GM23338 (cell line): ENCODE data around the gene NOTCH3. TPM values are rescaled to one million over a fixed set of nuclear protein-coding genes. Genes with fewer than 3 reads are reported as not detected.

Experiments
- ATAC-seq: fragments of 200-7000 bp; cut with Tn5 transposase; 3 replicates; pipeline ENCODE4 v1.9.1; 2020
- DNase-seq: peaks from one replicate; pipeline ENCODE4 v3.0.0-alpha.2; 2015; ENCODE audit warnings: low spot score
- H2AFZ ChIP-seq: fragments of 200-600 bp; sonication (generic); 2 replicates; pipeline ENCODE4 v1.8.0; 2016; ENCODE audit warnings: antibody characterized with exemption, mild to moderate bottlenecking, moderate library complexity
- H3F3A ChIP-seq: fragments of 200-600 bp; sonication (generic); replicated peaks from 2 replicates; pipeline ENCODE4 v1.8.0; 2017; ENCODE audit warnings: antibody characterized with exemption, mixed run types, low read depth
- H3K27ac ChIP-seq: fragments of 200-600 bp; sonication (generic); 2 replicates; pipeline ENCODE4 v1.6.1; 2016; ENCODE audit warnings: low read depth
- H3K27me3 ChIP-seq: fragments of 200-600 bp; sonication (generic); 2 replicates; pipeline ENCODE4 v1.8.0; 2016; ENCODE audit warnings: mild to moderate bottlenecking, mixed run types, moderate library complexity; ENCODE audit not compliant: insufficient read depth
- H3K36me3 ChIP-seq: fragments of 200-600 bp; sonication (generic); 2 replicates; pipeline ENCODE4 v1.8.0; 2016; ENCODE audit warnings: mild to moderate bottlenecking; ENCODE audit not compliant: insufficient read depth
- H3K4me1 ChIP-seq: fragments of 200-600 bp; sonication (generic); 2 replicates; pipeline ENCODE4 v1.8.0; 2016; ENCODE audit warnings: mild to moderate bottlenecking, moderate library complexity; ENCODE audit not compliant: insufficient read depth
- H3K4me2 ChIP-seq: fragments of 200-600 bp; sonication (generic); 2 replicates; pipeline ENCODE4 v1.7.1; 2017; ENCODE audit warnings: mixed run types
- H3K4me3 ChIP-seq: fragments of 200-600 bp; sonication (generic); 2 replicates; pipeline ENCODE4 v1.6.1; 2016; ENCODE audit warnings: mixed run types
- H3K79me2 ChIP-seq: fragments of 200-600 bp; sonication (generic); replicated peaks from 2 replicates; pipeline ENCODE4 v1.8.0; 2017; ENCODE audit warnings: mild to moderate bottlenecking; ENCODE audit not compliant: insufficient read depth
- H3K9me2 ChIP-seq: fragments of 200-600 bp; sonication (generic); 2 replicates; pipeline ENCODE4 v1.8.0; 2017; ENCODE audit not compliant: insufficient read depth
- H4K20me1 ChIP-seq: fragments of 200-600 bp; sonication (generic); replicated peaks from 2 replicates; pipeline ENCODE4 v1.8.0; 2017; ENCODE audit warnings: mild to moderate bottlenecking; ENCODE audit not compliant: insufficient read depth
- H3K27ac Mint-ChIP-seq: 2 replicates; pipeline ENCODE4 v1.8.0; 2020; ENCODE audit warnings: inconsistent platforms, mild to moderate bottlenecking, moderate library complexity, mixed read lengths
- H3K27me3 Mint-ChIP-seq: 3 replicates; pipeline ENCODE4 v1.8.0; 2022; ENCODE audit warnings: low read depth, mild to moderate bottlenecking, moderate library complexity, mixed read lengths, inconsistent platforms; ENCODE audit not compliant: insufficient read depth, poor library complexity
- H3K36me3 Mint-ChIP-seq: 3 replicates; pipeline ENCODE4 v1.8.0; 2021; ENCODE audit warnings: low read depth, mild to moderate bottlenecking, inconsistent platforms, moderate library complexity, mixed read lengths
- H3K4me1 Mint-ChIP-seq: 3 replicates; pipeline ENCODE4 v1.8.0; 2020; ENCODE audit warnings: mild to moderate bottlenecking, inconsistent platforms, mixed read lengths
- H3K4me3 Mint-ChIP-seq: 3 replicates; pipeline ENCODE4 v1.8.0; 2021; ENCODE audit warnings: moderate library complexity, mild to moderate bottlenecking, inconsistent platforms, mixed read lengths
- H3K9me3 Mint-ChIP-seq: 3 replicates; pipeline ENCODE4 v1.8.0; 2020; ENCODE audit warnings: moderate library complexity, mild to moderate bottlenecking, inconsistent platforms, mixed read lengths
- CREB1 ChIP-seq: fragments of 250-450 bp; sonication (Bioruptor Pico); IDR thresholded peaks from 2 replicates; pipeline ENCODE4 v1.5.0; 2020; ENCODE audit warnings: low read depth, mild to moderate bottlenecking, moderate library complexity
- EZH2 ChIP-seq: fragments of 200-600 bp; sonication (generic); IDR thresholded peaks from one replicate; pipeline ENCODE4 v1.8.0; 2017; ENCODE audit warnings: antibody characterized with exemption, mild to moderate bottlenecking, low read depth; ENCODE audit not compliant: unreplicated experiment
- EZH2phosphoT487 ChIP-seq: fragments of 200-600 bp; sonication (generic); IDR thresholded peaks from one replicate; pipeline ENCODE4 v1.8.1; 2018; ENCODE audit warnings: antibody characterized with exemption; ENCODE audit not compliant: unreplicated experiment
- JUNB ChIP-seq: IDR thresholded peaks from one replicate; pipeline ENCODE4 v1.6.1; 2016; ENCODE audit warnings: antibody characterized with exemption; ENCODE audit not compliant: unreplicated experiment
- NANOG ChIP-seq: IDR thresholded peaks from 2 replicates; pipeline ENCODE4 v1.6.1; 2016; ENCODE audit warnings: antibody characterized with exemption, borderline replicate concordance
- POLR2AphosphoS5 ChIP-seq: IDR thresholded peaks from 2 replicates; pipeline ENCODE4 v1.6.1; 2016; ENCODE audit warnings: antibody characterized with exemption, low read depth
- STAT1 ChIP-seq: IDR thresholded peaks from one replicate; pipeline ENCODE4 v1.6.1; 2016; ENCODE audit warnings: antibody characterized with exemption; ENCODE audit not compliant: unreplicated experiment
- ZNF331 ChIP-seq: fragments of 250-450 bp; sonication (Bioruptor Pico); IDR thresholded peaks from 2 replicates; pipeline ENCODE4 v1.5.0; 2020; ENCODE audit warnings: low read depth, mild to moderate bottlenecking, moderate library complexity
- polyA plus RNA-seq: library from polyadenylated mRNA; unstranded; fragments of >200 nt; fragmentation: Nextera tagmentation; extraction: Ambion mirVana; gene quantifications from 2 replicates; pipeline ENCODE4 v1.2.1, GENCODE V29; 2016
- total RNA-seq: library from RNA; depleted of rRNA; stranded (reverse); fragments of >200 nt; shearing (Covaris generic); gene quantifications from 2 replicates; pipeline ENCODE4 v1.2.3, GENCODE V29; 2014
- TF ChIP-seq, protein P1 (sequence below): IDR thresholded peaks from 2 replicates; pipeline ENCODE4 v1.6.1; 2016; ENCODE audit warnings: antibody characterized with exemption
- TF ChIP-seq, protein P2 (sequence below): fragments of 250-450 bp; sonication (Bioruptor Pico); IDR thresholded peaks from 2 replicates; pipeline ENCODE4 v1.5.0; 2020; ENCODE audit warnings: mild to moderate bottlenecking, moderate library complexity
- TF ChIP-seq, protein P3 (sequence below): IDR thresholded peaks from one replicate; pipeline ENCODE4 v1.6.1; 2018; ENCODE audit warnings: antibody characterized with exemption; ENCODE audit not compliant: unreplicated experiment
- TF ChIP-seq, protein P4 (sequence below), 2 experiments: fragments of 200-600 bp in 1 of 2; sonication (generic) in 1 of 2; conservative IDR thresholded peaks; 2 replicates each; pipeline versions ENCODE4 v1.5.1 to v1.6.1; 2016 to 2017; ENCODE audit warnings: antibody characterized with exemption in 2 of 2, low read depth in 2 of 2, mild to moderate bottlenecking in 2 of 2, moderate library complexity in 1 of 2

NOTCH3 gene
- total and polyA plus RNA-seq, 2 experiments from 2014 or later, result 24.3 to 172 TPM

DNA sequence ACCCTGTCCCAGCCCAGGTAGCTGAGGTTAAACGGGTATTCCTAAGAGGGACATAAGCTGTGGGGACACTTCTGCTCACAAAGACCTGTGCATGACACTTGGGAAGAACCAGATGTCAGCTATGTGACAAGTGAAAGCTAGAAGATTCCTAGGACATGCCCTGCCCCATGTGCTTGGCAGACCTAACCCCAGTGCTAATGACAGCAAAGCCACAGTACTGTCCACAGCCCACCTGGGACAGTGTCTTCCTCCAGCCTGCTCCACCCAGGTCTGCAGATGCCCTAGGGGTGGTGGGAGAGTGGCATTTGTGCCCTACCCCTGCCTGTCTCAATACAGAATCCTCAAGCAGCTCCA is 49.8 kb upstream of the NOTCH3 start:
- H3K27me3 ChIP-seq, result no peaks in the 10 kb centered on the region
- peak overlapping the region; percentile 66; the same call in 1 of the 2 replicates for H3K27ac ChIP-seq
- H3F3A ChIP-seq, result peaks cover 10% of the 10 kb centered on the region
- H3K9me2 ChIP-seq, result no peaks in the 10 kb centered on the region
- H3K27me3 Mint-ChIP-seq, result peaks cover 16% of the 10 kb centered on the region
- peaks cover 27% of the 10 kb centered on the region for H3K79me2 ChIP-seq
- peaks cover 68% of the 10 kb centered on the region for H3K36me3 Mint-ChIP-seq
- no peak overlapping the region for H3K27ac Mint-ChIP-seq
- H3K4me3 Mint-ChIP-seq, result no peak overlapping the region
- TF ChIP-seq, protein P1, sequence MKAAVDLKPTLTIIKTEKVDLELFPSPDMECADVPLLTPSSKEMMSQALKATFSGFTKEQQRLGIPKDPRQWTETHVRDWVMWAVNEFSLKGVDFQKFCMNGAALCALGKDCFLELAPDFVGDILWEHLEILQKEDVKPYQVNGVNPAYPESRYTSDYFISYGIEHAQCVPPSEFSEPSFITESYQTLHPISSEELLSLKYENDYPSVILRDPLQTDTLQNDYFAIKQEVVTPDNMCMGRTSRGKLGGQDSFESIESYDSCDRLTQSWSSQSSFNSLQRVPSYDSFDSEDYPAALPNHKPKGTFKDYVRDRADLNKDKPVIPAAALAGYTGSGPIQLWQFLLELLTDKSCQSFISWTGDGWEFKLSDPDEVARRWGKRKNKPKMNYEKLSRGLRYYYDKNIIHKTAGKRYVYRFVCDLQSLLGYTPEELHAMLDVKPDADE, result no peak
- TF ChIP-seq EZH2phosphoT487 (no peak), STAT1 (no peak), CREB1 (CRISPR knock-in tag) (no peak), ZNF331 (CRISPR knock-in tag) (no peak), JUNB (no peak), NANOG (no peak), EZH2 (no peak), POLR2AphosphoS5 (no peak)
- TF ChIP-seq, protein P2, sequence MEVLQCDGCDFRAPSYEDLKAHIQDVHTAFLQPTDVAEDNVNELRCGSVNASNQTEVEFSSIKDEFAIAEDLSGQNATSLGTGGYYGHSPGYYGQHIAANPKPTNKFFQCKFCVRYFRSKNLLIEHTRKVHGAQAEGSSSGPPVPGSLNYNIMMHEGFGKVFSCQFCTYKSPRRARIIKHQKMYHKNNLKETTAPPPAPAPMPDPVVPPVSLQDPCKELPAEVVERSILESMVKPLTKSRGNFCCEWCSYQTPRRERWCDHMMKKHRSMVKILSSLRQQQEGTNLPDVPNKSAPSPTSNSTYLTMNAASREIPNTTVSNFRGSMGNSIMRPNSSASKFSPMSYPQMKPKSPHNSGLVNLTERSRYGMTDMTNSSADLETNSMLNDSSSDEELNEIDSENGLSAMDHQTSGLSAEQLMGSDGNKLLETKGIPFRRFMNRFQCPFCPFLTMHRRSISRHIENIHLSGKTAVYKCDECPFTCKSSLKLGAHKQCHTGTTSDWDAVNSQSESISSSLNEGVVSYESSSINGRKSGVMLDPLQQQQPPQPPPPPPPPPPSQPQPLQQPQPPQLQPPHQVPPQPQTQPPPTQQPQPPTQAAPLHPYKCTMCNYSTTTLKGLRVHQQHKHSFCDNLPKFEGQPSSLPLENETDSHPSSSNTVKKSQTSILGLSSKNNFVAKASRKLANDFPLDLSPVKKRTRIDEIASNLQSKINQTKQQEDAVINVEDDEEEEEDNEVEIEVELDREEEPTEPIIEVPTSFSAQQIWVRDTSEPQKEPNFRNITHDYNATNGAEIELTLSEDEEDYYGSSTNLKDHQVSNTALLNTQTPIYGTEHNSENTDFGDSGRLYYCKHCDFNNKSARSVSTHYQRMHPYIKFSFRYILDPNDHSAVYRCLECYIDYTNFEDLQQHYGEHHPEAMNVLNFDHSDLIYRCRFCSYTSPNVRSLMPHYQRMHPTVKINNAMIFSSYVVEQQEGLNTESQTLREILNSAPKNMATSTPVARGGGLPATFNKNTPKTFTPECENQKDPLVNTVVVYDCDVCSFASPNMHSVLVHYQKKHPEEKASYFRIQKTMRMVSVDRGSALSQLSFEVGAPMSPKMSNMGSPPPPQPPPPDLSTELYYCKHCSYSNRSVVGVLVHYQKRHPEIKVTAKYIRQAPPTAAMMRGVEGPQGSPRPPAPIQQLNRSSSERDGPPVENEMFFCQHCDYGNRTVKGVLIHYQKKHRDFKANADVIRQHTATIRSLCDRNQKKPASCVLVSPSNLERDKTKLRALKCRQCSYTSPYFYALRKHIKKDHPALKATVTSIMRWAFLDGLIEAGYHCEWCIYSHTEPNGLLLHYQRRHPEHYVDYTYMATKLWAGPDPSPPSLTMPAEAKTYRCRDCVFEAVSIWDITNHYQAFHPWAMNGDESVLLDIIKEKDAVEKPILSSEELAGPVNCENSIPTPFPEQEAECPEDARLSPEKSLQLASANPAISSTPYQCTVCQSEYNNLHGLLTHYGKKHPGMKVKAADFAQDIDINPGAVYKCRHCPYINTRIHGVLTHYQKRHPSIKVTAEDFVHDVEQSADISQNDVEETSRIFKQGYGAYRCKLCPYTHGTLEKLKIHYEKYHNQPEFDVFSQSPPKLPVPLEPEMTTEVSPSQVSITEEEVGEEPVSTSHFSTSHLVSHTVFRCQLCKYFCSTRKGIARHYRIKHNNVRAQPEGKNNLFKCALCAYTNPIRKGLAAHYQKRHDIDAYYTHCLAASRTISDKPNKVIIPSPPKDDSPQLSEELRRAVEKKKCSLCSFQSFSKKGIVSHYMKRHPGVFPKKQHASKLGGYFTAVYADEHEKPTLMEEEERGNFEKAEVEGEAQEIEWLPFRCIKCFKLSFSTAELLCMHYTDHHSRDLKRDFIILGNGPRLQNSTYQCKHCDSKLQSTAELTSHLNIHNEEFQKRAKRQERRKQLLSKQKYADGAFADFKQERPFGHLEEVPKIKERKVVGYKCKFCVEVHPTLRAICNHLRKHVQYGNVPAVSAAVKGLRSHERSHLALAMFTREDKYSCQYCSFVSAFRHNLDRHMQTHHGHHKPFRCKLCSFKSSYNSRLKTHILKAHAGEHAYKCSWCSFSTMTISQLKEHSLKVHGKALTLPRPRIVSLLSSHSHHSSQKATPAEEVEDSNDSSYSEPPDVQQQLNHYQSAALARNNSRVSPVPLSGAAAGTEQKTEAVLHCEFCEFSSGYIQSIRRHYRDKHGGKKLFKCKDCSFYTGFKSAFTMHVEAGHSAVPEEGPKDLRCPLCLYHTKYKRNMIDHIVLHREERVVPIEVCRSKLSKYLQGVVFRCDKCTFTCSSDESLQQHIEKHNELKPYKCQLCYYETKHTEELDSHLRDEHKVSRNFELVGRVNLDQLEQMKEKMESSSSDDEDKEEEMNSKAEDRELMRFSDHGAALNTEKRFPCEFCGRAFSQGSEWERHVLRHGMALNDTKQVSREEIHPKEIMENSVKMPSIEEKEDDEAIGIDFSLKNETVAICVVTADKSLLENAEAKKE (CRISPR knock-in tag), result no peak
- TF ChIP-seq, protein P3, sequence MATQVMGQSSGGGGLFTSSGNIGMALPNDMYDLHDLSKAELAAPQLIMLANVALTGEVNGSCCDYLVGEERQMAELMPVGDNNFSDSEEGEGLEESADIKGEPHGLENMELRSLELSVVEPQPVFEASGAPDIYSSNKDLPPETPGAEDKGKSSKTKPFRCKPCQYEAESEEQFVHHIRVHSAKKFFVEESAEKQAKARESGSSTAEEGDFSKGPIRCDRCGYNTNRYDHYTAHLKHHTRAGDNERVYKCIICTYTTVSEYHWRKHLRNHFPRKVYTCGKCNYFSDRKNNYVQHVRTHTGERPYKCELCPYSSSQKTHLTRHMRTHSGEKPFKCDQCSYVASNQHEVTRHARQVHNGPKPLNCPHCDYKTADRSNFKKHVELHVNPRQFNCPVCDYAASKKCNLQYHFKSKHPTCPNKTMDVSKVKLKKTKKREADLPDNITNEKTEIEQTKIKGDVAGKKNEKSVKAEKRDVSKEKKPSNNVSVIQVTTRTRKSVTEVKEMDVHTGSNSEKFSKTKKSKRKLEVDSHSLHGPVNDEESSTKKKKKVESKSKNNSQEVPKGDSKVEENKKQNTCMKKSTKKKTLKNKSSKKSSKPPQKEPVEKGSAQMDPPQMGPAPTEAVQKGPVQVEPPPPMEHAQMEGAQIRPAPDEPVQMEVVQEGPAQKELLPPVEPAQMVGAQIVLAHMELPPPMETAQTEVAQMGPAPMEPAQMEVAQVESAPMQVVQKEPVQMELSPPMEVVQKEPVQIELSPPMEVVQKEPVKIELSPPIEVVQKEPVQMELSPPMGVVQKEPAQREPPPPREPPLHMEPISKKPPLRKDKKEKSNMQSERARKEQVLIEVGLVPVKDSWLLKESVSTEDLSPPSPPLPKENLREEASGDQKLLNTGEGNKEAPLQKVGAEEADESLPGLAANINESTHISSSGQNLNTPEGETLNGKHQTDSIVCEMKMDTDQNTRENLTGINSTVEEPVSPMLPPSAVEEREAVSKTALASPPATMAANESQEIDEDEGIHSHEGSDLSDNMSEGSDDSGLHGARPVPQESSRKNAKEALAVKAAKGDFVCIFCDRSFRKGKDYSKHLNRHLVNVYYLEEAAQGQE, result no peak
- TF ChIP-seq, protein P4, sequence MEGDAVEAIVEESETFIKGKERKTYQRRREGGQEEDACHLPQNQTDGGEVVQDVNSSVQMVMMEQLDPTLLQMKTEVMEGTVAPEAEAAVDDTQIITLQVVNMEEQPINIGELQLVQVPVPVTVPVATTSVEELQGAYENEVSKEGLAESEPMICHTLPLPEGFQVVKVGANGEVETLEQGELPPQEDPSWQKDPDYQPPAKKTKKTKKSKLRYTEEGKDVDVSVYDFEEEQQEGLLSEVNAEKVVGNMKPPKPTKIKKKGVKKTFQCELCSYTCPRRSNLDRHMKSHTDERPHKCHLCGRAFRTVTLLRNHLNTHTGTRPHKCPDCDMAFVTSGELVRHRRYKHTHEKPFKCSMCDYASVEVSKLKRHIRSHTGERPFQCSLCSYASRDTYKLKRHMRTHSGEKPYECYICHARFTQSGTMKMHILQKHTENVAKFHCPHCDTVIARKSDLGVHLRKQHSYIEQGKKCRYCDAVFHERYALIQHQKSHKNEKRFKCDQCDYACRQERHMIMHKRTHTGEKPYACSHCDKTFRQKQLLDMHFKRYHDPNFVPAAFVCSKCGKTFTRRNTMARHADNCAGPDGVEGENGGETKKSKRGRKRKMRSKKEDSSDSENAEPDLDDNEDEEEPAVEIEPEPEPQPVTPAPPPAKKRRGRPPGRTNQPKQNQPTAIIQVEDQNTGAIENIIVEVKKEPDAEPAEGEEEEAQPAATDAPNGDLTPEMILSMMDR (conservative IDR thresholded peaks at IDR 0.05; ENCODE audit: low read depth in 2 of 2), result no peak
- no peak overlapping the region for H2AFZ ChIP-seq
- H3K36me3 ChIP-seq, result peaks cover 19% of the 10 kb centered on the region
- H3K4me2 ChIP-seq, result no peak overlapping the region
- no peaks in the 10 kb centered on the region; the same call in 2 of the 3 replicates for H3K9me3 Mint-ChIP-seq
- no peak overlapping the region for H3K4me3 ChIP-seq
- DNase-seq, result no peak
- peaks cover 18% of the 10 kb centered on the region for H3K4me1 Mint-ChIP-seq
- peaks cover 6% of the 10 kb centered on the region for H3K4me1 ChIP-seq
- ATAC-seq, result no peak
- peaks cover 39% of the 10 kb centered on the region for H4K20me1 ChIP-seq
